OCI-LY1 (cell line): ENCODE results near the gene MX2.

Source experiments
- EZH2 ChIP-seq: fragments of 200-600 bp; sonication (generic), shearing (Covaris generic); IDR thresholded peaks from 2 replicates; pipeline ENCODE4 v1.8.0; 2017; ENCODE audit warnings: borderline replicate concordance, mixed run types, mild to moderate bottlenecking, antibody characterized with exemption, low read length, moderate library complexity, mixed read lengths
- TF ChIP-seq, protein P1 (sequence below): fragments of 200-600 bp; sonication (generic), shearing (Covaris generic); IDR thresholded peaks from 2 replicates; pipeline ENCODE4 v1.5.1; 2017; ENCODE audit warnings: mild to moderate bottlenecking, antibody characterized with exemption, low read length, moderate library complexity, mixed read lengths

DNA sequence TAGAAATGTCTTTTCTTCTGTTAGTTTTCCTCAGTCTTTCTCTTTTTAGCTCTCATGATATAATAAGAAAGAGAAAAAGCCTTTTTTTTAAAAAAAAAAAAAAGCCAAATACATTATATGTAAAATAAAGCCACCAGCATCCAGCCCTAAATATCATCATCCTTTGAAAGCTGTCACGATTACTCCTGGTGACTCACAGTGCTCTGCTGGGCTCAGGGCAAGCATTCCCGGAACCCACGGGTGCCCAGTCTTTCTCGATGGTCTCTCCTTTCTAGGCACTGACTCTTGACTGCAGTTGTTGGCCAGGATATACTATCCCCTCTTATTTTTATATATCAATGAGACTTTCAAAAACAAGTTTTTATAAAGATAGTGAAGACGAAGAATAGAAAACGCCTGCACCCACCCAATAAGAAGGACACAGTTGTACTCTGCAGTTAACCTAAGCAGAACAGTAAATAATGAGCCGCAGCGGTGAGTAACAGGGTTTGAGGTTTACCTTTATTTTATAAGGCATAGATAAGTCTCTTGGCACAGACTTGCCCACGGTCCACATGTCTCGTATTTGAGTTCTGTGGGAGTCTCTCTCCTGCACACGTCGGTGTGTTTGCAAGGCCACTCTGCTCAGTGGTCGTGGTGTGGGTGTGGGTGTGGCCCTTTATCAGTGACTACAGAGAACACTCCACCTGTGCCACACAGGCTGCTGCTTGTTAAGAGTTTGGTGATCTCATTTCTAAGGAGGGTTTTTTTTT, 15.7 kb upstream of the MX2 start:
- TF ChIP-seq, protein P1, sequence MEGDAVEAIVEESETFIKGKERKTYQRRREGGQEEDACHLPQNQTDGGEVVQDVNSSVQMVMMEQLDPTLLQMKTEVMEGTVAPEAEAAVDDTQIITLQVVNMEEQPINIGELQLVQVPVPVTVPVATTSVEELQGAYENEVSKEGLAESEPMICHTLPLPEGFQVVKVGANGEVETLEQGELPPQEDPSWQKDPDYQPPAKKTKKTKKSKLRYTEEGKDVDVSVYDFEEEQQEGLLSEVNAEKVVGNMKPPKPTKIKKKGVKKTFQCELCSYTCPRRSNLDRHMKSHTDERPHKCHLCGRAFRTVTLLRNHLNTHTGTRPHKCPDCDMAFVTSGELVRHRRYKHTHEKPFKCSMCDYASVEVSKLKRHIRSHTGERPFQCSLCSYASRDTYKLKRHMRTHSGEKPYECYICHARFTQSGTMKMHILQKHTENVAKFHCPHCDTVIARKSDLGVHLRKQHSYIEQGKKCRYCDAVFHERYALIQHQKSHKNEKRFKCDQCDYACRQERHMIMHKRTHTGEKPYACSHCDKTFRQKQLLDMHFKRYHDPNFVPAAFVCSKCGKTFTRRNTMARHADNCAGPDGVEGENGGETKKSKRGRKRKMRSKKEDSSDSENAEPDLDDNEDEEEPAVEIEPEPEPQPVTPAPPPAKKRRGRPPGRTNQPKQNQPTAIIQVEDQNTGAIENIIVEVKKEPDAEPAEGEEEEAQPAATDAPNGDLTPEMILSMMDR, result no peak
- no peak for TF ChIP-seq EZH2
